ENCODE measurements around the gene ZBED3.

ZBED3 gene

DNA sequence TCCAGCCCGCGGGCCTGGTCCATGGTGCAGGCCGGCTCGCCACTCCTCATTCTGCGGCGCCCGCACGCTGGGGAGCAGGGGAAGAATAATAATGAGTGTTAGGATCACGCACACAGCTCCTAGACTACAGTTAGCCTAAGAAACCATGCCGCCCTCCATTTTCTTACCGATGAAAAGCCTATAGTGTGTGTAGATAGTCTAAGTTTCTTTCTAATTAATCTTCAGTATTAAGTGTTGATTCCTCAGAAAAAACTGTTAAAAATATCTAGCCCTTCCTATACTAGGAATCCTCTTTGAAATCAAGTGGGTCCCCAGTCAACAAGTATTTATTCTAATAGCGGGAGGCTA is 9.3 kb downstream of the ZBED3 start:
- Histone ChIP-seq H3K27ac (peak overlapping the region; percentile 33), H3K4me1 (peaks cover 2% of the 10 kb centered on the region), H3K4me3 (ENCODE audit: low read depth, low read length) (no peak overlapping the region), H3K36me3 (ENCODE audit: control insufficient read depth, insufficient read depth, low read length) (no peaks in the 10 kb centered on the region), H2AFZ (peak overlapping the region; percentile 84), H3K4me2 (ENCODE audit: low read length) (no peak overlapping the region), H3K9me3 (ENCODE audit: control insufficient read depth, low read length) (no peaks in the 10 kb centered on the region), H3K79me2 (peaks cover 3% of the 10 kb centered on the region), H3K27me3 (ENCODE audit: control insufficient read depth, insufficient read depth, low read length) (no peaks in the 10 kb centered on the region), H3K9ac (no peak overlapping the region)
- TF ChIP-seq, protein P1, sequence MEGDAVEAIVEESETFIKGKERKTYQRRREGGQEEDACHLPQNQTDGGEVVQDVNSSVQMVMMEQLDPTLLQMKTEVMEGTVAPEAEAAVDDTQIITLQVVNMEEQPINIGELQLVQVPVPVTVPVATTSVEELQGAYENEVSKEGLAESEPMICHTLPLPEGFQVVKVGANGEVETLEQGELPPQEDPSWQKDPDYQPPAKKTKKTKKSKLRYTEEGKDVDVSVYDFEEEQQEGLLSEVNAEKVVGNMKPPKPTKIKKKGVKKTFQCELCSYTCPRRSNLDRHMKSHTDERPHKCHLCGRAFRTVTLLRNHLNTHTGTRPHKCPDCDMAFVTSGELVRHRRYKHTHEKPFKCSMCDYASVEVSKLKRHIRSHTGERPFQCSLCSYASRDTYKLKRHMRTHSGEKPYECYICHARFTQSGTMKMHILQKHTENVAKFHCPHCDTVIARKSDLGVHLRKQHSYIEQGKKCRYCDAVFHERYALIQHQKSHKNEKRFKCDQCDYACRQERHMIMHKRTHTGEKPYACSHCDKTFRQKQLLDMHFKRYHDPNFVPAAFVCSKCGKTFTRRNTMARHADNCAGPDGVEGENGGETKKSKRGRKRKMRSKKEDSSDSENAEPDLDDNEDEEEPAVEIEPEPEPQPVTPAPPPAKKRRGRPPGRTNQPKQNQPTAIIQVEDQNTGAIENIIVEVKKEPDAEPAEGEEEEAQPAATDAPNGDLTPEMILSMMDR (IDR thresholded peaks at IDR 0.05), result no peak

- H3K9ac ChIP-seq, result no peak overlapping the region
Measured at GRCh38 chr5:77076961-77077828, 9.9 kb downstream of the ZBED3 start.

DNA sequence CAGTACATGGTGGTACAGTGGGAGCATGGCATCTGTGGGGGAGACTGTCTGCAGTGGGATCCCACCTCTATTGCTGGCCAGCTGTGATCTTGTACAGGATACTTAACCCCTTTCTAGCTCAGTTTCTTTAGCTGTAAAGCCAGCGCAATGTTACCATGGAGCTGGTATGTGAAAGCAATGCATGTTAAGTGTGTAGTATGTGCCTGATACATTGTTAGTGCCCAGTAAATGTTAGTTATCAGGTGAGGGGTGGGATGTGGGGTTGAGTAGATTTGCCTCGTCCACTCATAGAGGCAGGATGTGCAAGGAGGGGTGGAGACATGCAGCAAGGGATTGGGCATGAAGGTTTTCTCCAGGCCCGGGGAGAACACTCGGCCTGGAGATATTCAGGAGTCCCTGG is 12.3 kb downstream of the ZBED3 start:
- Histone ChIP-seq H3K36me3 (ENCODE audit: control insufficient read depth, insufficient read depth, low read length) (no peaks in the 10 kb centered on the region), H3K9ac (no peak overlapping the region), H3K9me3 (ENCODE audit: control insufficient read depth, low read length) (no peaks in the 10 kb centered on the region), H3K4me1 (peaks cover 2% of the 10 kb centered on the region), H3K4me3 (ENCODE audit: low read depth, low read length) (no peak overlapping the region), H3K4me2 (ENCODE audit: low read length) (no peak overlapping the region), H3K79me2 (no peaks in the 10 kb centered on the region), H3K27me3 (ENCODE audit: control insufficient read depth, insufficient read depth, low read length) (no peaks in the 10 kb centered on the region), H3K27ac (no peak overlapping the region), H2AFZ (no peak overlapping the region)
- TF ChIP-seq, protein P1 (IDR thresholded peaks at IDR 0.05), result no peak

More at GRCh38 chr5:77076961-77077828, 9.9 kb downstream of the ZBED3 start:
- H3K9me3 ChIP-seq (ENCODE audit: control insufficient read depth, low read length), result no peaks in the 10 kb centered on the region
- peak overlapping the region; percentile 30 for H3K4me2 ChIP-seq (ENCODE audit: low read length)
- H3K4me3 ChIP-seq (ENCODE audit: low read depth, low read length), result no peak overlapping the region
- peak overlapping the region; percentile 64 for H3K27ac ChIP-seq
- H3K27me3 ChIP-seq (ENCODE audit: control insufficient read depth, insufficient read depth, low read length), result no peaks in the 10 kb centered on the region
- TF ChIP-seq, protein P1 (IDR thresholded peaks at IDR 0.05), result peak; percentile 86
- H2AFZ ChIP-seq, result peak overlapping the region; percentile 84
- no peaks in the 10 kb centered on the region for H3K36me3 ChIP-seq (ENCODE audit: control insufficient read depth, insufficient read depth, low read length)
- H3K4me1 ChIP-seq, result peaks cover 2% of the 10 kb centered on the region
- peaks cover 3% of the 10 kb centered on the region for H3K79me2 ChIP-seq

- no peak overlapping the region for H3K4me2 ChIP-seq (ENCODE audit: low read length)
- H3K4me3 ChIP-seq (ENCODE audit: low read depth, low read length), result no peak overlapping the region
- no peak overlapping the region for H3K9ac ChIP-seq
- H3K27me3 ChIP-seq (ENCODE audit: control insufficient read depth, insufficient read depth, low read length), result no peaks in the 10 kb centered on the region
- H3K9me3 ChIP-seq (ENCODE audit: control insufficient read depth, low read length), result no peaks in the 10 kb centered on the region
- H3K36me3 ChIP-seq (ENCODE audit: control insufficient read depth, insufficient read depth, low read length), result no peaks in the 10 kb centered on the region
- TF ChIP-seq, protein P1 (IDR thresholded peaks at IDR 0.05), result no peak
- H3K27ac ChIP-seq, result no peak overlapping the region
- peaks cover 2% of the 10 kb centered on the region for H3K4me1 ChIP-seq
- H2AFZ ChIP-seq, result no peak overlapping the region
- no peaks in the 10 kb centered on the region for H3K79me2 ChIP-seq
Measured at GRCh38 chr5:77073667-77074066, 13.4 kb downstream of the ZBED3 start.
